Endothelial cell of umbilical vein (primary cell): ENCODE measurements around the gene TFAP2B. TPM values are rescaled to one million over a fixed set of nuclear protein-coding genes. Genes with fewer than 3 reads are reported as not detected.

Experiments used
- BruUV-seq: library from RNA; stranded (reverse); fragments of 400-500 nt; replicated peaks from 2 replicates; lab custom pipeline; 2021; lab: Mats Ljungman, UMichigan
- CTCF ChIA-PET: fragments of 300-600, 350-600 bp; sonication (Branson Sonifier 250); formaldehyde crosslinking; loops from one replicate; lab custom pipeline; 2021; ENCODE audit warnings: antibody characterized with exemption, inconsistent platforms; lab: Charles Lee
- POLR2A ChIA-PET: fragments of 300-600, 350-600 bp; sonication (Branson Sonifier 250); formaldehyde crosslinking; loops from one replicate; lab custom pipeline; 2021; ENCODE audit warnings: antibody characterized with exemption, inconsistent platforms; lab: Charles Lee
- DNase-seq: peaks from one replicate; pipeline ENCODE4 v3.0.0-alpha.2; 2011; ENCODE audit warnings: low read depth, low spot score
- FAIRE-seq: peaks from 2 replicates; lab custom pipeline; 2011; peaks lifted over from hg19 to GRCh38; lab: Jason Lieb, UNC
- H2AFZ ChIP-seq: 2 replicates; pipeline ENCODE4 v1.6.0; 2012; ENCODE audit warnings: low read depth, low read length, control low read depth, inconsistent platforms
- H3K27ac ChIP-seq: 2 replicates; pipeline ENCODE4 v1.5.1; 2011; ENCODE audit warnings: low read depth, mild to moderate bottlenecking, control low read depth, low read length, moderate library complexity; ENCODE audit not compliant: insufficient read depth
- H3K27me3 ChIP-seq, 2 experiments: 2 replicates each; pipeline versions ENCODE4 v1.6.0 to v1.6.1; 2011; ENCODE audit warnings: low read length in 2 of 2, mixed read lengths in 1 of 2; ENCODE audit not compliant: control insufficient read depth in 2 of 2, insufficient read depth in 2 of 2
- H3K36me3 ChIP-seq, 2 experiments: 2 replicates in 1 of 2; 3 replicates in 1 of 2; pipeline ENCODE4 v1.5.1; 2011; ENCODE audit warnings: low read length in 2 of 2, mild to moderate bottlenecking in 1 of 2, moderate library complexity in 1 of 2; ENCODE audit not compliant: control insufficient read depth in 2 of 2, insufficient read depth in 2 of 2; ENCODE audit errors: extremely low read depth in 1 of 2
- H3K4me1 ChIP-seq: 3 replicates; pipeline ENCODE4 v1.5.1; 2011; ENCODE audit warnings: mild to moderate bottlenecking, low read length; ENCODE audit not compliant: control insufficient read depth, insufficient read depth; ENCODE audit errors: extremely low read depth
- H3K4me2 ChIP-seq: 2 replicates; pipeline ENCODE4 v1.6.1; 2011; ENCODE audit warnings: low read length, control low read depth, mixed read lengths; ENCODE audit not compliant: insufficient read depth
- H3K4me3 ChIP-seq, 3 experiments: fragments of 200-600 bp in 1 of 3; sonication (generic), shearing (Covaris generic) in 1 of 3; replicated peaks in 1 of 3; 2 replicates each; pipeline ENCODE4 v1.5.1; 2011 to 2016; ENCODE audit warnings: control low read depth in 3 of 3, low read length in 3 of 3, mild to moderate bottlenecking in 2 of 3, inconsistent platforms in 1 of 3, low read depth in 1 of 3, moderate library complexity in 1 of 3; ENCODE audit not compliant: insufficient read depth in 1 of 3
- H3K79me2 ChIP-seq: 2 replicates; pipeline ENCODE4 v1.6.0; 2012; ENCODE audit warnings: low read length, inconsistent platforms; ENCODE audit not compliant: control insufficient read depth, insufficient read depth
- H3K9ac ChIP-seq: replicated peaks from 2 replicates; pipeline ENCODE3; 2011; ENCODE audit warnings: low read length, control low read depth; ENCODE audit not compliant: insufficient read depth; ENCODE audit errors: extremely low read depth
- H3K9me1 ChIP-seq: replicated peaks from 3 replicates; pipeline ENCODE4 v1.6.0; 2011; ENCODE audit warnings: mild to moderate bottlenecking, low read length; ENCODE audit not compliant: control insufficient read depth, insufficient read depth; ENCODE audit errors: extremely low read depth
- H3K9me3 ChIP-seq: replicated peaks from 2 replicates; pipeline ENCODE4 v1.5.1; 2012; ENCODE audit warnings: low read length, inconsistent platforms; ENCODE audit not compliant: control insufficient read depth, insufficient read depth
- H4K20me1 ChIP-seq: replicated peaks from 2 replicates; pipeline ENCODE3; 2011; ENCODE audit warnings: mild to moderate bottlenecking, low read length; ENCODE audit not compliant: control insufficient read depth, insufficient read depth; ENCODE audit errors: extremely low read depth
- CTCF ChIP-seq, 2 donors: IDR thresholded peaks; 1 replicate in 1 of 2; 2 replicates in 1 of 2; pipeline ENCODE4 v1.5.1; 2011; ENCODE audit warnings: low read length in 2 of 2, mild to moderate bottlenecking in 2 of 2, moderate library complexity in 2 of 2, control low read depth in 1 of 2, inconsistent platforms in 1 of 2, low read depth in 1 of 2; ENCODE audit not compliant: insufficient read depth in 1 of 2; ENCODE audit errors: extremely low read depth in 1 of 2
- EZH2 ChIP-seq: IDR thresholded peaks from 2 replicates; pipeline ENCODE4 v1.6.1; 2012; ENCODE audit warnings: borderline replicate concordance, low read depth, mild to moderate bottlenecking, moderate library complexity, low read length, inconsistent platforms; ENCODE audit not compliant: severe bottlenecking
- FOS ChIP-seq: IDR thresholded peaks from 2 replicates; pipeline ENCODE4 v1.6.1; 2011; ENCODE audit warnings: mild to moderate bottlenecking, low read length, moderate library complexity, borderline replicate concordance; ENCODE audit not compliant: insufficient read depth
- GATA2 ChIP-seq: IDR thresholded peaks from 2 replicates; pipeline ENCODE4 v1.7.0; 2011; ENCODE audit warnings: low read depth, mild to moderate bottlenecking, moderate library complexity, mixed read lengths, low read length; ENCODE audit not compliant: insufficient read length, insufficient read depth
- JUN ChIP-seq: IDR thresholded peaks from 2 replicates; pipeline ENCODE4 v1.6.1; 2011; ENCODE audit warnings: borderline replicate concordance, low read depth; ENCODE audit not compliant: insufficient read length, insufficient read depth
- MAX ChIP-seq: IDR thresholded peaks from 2 replicates; pipeline ENCODE4 v1.6.1; 2011; ENCODE audit not compliant: insufficient read depth, insufficient read length
- MYC ChIP-seq: IDR thresholded peaks from one replicate; pipeline ENCODE4 v1.6.1; 2011; ENCODE audit warnings: mild to moderate bottlenecking, low read depth, low read length
- POLR2A ChIP-seq: IDR thresholded peaks from 2 replicates; pipeline ENCODE4 v1.6.1; 2012; ENCODE audit warnings: low read depth, mild to moderate bottlenecking, control low read depth, low read length
- POLR2AphosphoS5 ChIP-seq: IDR thresholded peaks from 2 replicates; pipeline ENCODE4 v1.6.1; 2012; ENCODE audit warnings: low read depth, mild to moderate bottlenecking, control low read depth, low read length, moderate library complexity; ENCODE audit not compliant: insufficient read depth
- dilution Hi-C: fragments of 300-500 bp; cut with MboI; formaldehyde crosslinking; loops from one replicate; pipeline ENCODE4 v1.15.0; 2019; ENCODE audit warnings: low sequenced_read_pairs; ENCODE audit not compliant: extremely low pct_ligation_motif_present
- intact Hi-C: fragments of 100-400 bp; cut with micrococcal nuclease; formaldehyde crosslinking; loops from one replicate; pipeline ENCODE4 v1.10.0; 2022
- polyA plus RNA-seq, 4 experiments: library from polyadenylated mRNA; depleted of rRNA in 3 of 4; stranded (reverse) in 3 of 4; unstranded in 1 of 4; fragments of >200 nt; gene quantifications; 2 replicates each; pipeline versions ENCODE4 v1.2.1 to v1.2.3, GENCODE V29; 2011 to 2012; ENCODE audit warnings: missing spikeins in 1 of 4
- total RNA-seq: library from RNA; stranded (reverse); gene quantifications from 2 replicates; pipeline ENCODE4 v1.2.3, GENCODE V29; 2021

Gene TFAP2B
- total and polyA plus RNA-seq, 2 donors (not counting 3 experiments of a cell fraction or from before 2014, with no cell fraction given): not detected

GRCh38 chr6:50831186-50831585, 12.5 kb downstream of the TFAP2B start:
- no TSS peak for BruUV-seq
- no peak overlapping the region for H3K27ac ChIP-seq
- FAIRE-seq (no peak), DNase-seq (no peak)
- H4K20me1 ChIP-seq: no peaks in the 10 kb centered on the region
- no peaks in the 10 kb centered on the region for H3K4me1 ChIP-seq
- H3K9me1 ChIP-seq: no peaks in the 10 kb centered on the region
- H3K4me3 ChIP-seq: no peak overlapping the region
- H2AFZ ChIP-seq: no peak overlapping the region
- H3K27me3 ChIP-seq: peaks cover 17 to 26% of the 10 kb centered on the region in 2 experiments
- H3K79me2 ChIP-seq: no peaks in the 10 kb centered on the region
- no peaks in the 10 kb centered on the region for H3K36me3 ChIP-seq
- intact Hi-C loops (no loop called here), dilution Hi-C loops (no loop called here)
- no peak overlapping the region for H3K9ac ChIP-seq
- CTCF ChIA-PET: interaction anchor here (0.9 kb wide), 1 partner anchor 14 kb away, joined by 3 read pairs; no protein-coding TSS in a partner anchor
- POLR2A ChIA-PET: no interaction called here
- no peaks in the 10 kb centered on the region for H3K9me3 ChIP-seq
- no peak for TF ChIP-seq POLR2AphosphoS5
- TF ChIP-seq POLR2A: no peak
- no peak for TF ChIP-seq CTCF (IDR thresholded peaks at IDR 0.05; ENCODE audit: extremely low read depth in 1 of 2, insufficient read depth in 1 of 2, low read depth in 1 of 2, low read length in 2 of 2)
- TF ChIP-seq MYC: no peak
- TF ChIP-seq MAX: no peak
- no peak for TF ChIP-seq JUN
- no peak for TF ChIP-seq GATA2
- TF ChIP-seq FOS: no peak
- TF ChIP-seq EZH2: no peak
- no peak overlapping the region for H3K4me2 ChIP-seq
